T-helper 1 cell treated with Interleukin-12 subunit alpha and Interleukin-12 subunit beta and Interleukin-4 antibody, amounts not matched to agents 30 μg/mL and 1 μg/mL, for 36 hours (primary cell): Measurements from ENCODE around the gene CISH.

Experiments
- H3K27ac Mint-ChIP-seq: one replicate; pipeline ENCODE4 v1.8.0; 2021; ENCODE audit warnings: mild to moderate bottlenecking, mixed read lengths
- H3K27me3 Mint-ChIP-seq: one replicate; pipeline ENCODE4 v1.8.0; 2021; ENCODE audit warnings: low read depth, mixed read lengths
- H3K36me3 Mint-ChIP-seq: one replicate; pipeline ENCODE4 v1.8.0; 2021; ENCODE audit warnings: low read depth, mixed read lengths
- H3K4me1 Mint-ChIP-seq: one replicate; pipeline ENCODE4 v1.8.0; 2021; ENCODE audit warnings: low read depth, mixed read lengths
- H3K4me3 Mint-ChIP-seq: one replicate; pipeline ENCODE4 v1.8.0; 2021; ENCODE audit warnings: mild to moderate bottlenecking, moderate library complexity, mixed read lengths
- H3K9me3 Mint-ChIP-seq: one replicate; pipeline ENCODE4 v1.8.0; 2021; ENCODE audit warnings: mixed read lengths

The CISH gene

DNA sequence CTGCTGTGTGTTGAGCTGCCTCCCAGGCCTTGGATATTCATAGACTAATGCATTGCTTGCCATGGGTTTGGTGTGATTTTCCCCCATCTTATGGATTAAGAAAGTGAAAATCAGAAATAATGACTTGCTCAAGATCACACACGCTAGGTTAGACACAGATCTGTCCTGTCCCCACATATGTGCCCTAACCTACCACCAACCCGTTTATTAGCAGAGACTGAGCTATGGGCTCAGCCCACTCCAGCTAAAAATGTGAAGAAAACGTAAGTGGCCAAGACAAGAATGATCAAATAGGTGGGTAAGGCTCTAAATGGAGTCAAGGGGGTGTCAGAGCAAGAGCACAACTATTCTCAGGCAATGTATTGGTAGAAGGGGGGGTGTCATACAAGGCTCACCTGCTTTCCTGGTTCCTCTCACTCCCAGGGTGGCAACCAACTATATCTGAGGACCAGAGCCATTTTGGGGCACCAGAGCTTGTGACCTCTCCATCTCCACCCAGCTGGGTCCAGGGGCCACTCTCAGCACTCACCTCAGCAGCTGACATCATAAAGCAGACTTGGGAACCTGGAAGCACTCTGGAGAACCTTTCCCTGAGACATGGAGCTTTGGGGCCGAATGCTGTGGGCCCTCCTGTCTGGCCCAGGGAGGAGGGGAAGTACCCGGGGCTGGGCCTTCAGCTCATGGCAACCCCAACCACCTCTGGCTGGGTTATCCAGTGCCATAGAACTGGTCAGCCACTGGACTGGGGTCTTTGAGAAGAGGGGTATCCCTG, 40.9 kb downstream of the CISH start:
- no peaks in the 10 kb centered on the region for H3K27me3 Mint-ChIP-seq

DNA sequence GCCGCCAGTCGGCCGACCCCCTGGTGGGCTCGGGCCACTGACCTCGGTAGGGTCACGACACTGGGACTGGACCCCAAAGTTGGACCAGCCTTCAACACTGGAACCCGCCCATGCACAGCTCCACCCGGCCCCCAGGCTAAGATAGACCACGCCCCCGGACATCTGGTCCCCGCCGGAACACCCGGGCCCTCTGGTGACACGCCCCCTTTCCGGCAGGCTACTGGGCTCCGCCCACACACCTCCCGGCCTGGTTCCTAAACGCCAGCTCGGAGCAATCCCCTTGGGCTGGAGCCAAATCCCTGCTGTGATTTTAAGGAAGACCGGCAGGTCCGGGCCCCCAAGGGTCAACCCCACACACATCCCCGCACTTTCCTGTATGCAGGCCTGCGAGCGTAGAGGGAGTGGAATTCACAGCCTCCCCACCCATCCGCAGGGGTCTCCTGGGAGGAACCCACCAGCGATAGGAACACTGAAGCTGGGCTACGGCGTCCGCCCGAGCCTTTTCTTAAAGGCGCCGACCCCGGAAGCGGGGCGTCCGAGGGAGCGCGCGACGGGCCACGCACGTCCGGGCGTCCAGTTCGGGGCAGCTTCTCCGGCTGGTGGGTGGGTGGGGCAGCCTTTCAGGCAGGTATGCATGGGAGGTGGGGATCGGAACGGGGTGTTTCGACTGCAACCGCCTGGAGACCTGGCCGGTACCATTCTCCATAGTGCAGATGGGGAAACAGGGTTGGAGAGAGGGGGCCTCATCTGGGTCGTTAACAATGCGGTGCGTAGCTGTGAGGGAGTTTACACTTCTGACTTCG, 42.4 kb downstream of the CISH start, which contains the start of gene HEMK1:
Gene HEMK1 (plus strand): TSS at position 576 of the 803 bp plus-strand sequence. CDS start 1,583 bp downstream, outside the sequence.
- H3K4me3 Mint-ChIP-seq: peak within 1 kb of the TSS; percentile 97
- peaks cover 29% of the 10 kb centered on the region for H3K36me3 Mint-ChIP-seq
- peaks cover 63% of the 10 kb centered on the region for H3K4me1 Mint-ChIP-seq
- H3K27me3 Mint-ChIP-seq: no peaks in the 10 kb centered on the region
- H3K27ac Mint-ChIP-seq: peak within 1 kb of the TSS; percentile 94
- no peaks in the 10 kb centered on the region for H3K9me3 Mint-ChIP-seq

More for the DNA sequence above, 40.9 kb downstream of the CISH start:
- peaks cover 69% of the 10 kb centered on the region for H3K4me1 Mint-ChIP-seq
- peak overlapping the region; percentile 97 for H3K4me3 Mint-ChIP-seq
- H3K27ac Mint-ChIP-seq: peak overlapping the region; percentile 94
- no peaks in the 10 kb centered on the region for H3K9me3 Mint-ChIP-seq
- peaks cover 25% of the 10 kb centered on the region for H3K36me3 Mint-ChIP-seq

- H3K27me3 Mint-ChIP-seq: no peaks in the 10 kb centered on the region
- peak within 1 kb of the TSS; percentile 97 for H3K4me3 Mint-ChIP-seq
- no peaks in the 10 kb centered on the region for H3K9me3 Mint-ChIP-seq
- H3K27ac Mint-ChIP-seq: peak within 1 kb of the TSS; percentile 94
- peaks cover 33% of the 10 kb centered on the region for H3K36me3 Mint-ChIP-seq
- peaks cover 56% of the 10 kb centered on the region for H3K4me1 Mint-ChIP-seq
Measured at GRCh38 chr3:50567386-50568167, 44.0 kb downstream of the CISH start, which contains the start of gene C3orf18. Gene C3orf18, minus strand, starts transcription at chr3:50567747. Its CDS starts 2,048 bp downstream, at chr3:50565699.

DNA sequence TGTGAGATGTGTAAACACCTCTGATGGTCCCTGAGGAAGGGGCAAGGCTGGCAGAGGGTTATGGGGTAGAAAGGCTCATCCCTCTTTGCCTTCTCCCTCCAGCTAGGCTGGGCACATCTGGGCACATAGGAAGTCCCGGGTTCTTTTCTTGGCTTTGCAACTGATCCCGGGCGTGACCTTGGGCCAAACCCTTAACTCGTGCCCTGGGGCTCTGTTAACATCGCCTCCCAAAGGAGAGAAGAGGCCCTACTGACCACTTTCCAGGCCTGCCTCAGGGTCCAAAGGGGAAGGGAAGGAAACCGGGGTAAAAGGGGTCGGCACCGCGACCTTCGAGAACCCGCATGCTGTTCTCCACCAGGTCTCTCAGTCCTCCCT, 44.6 kb downstream of the CISH start:
- H3K36me3 Mint-ChIP-seq: peaks cover 32% of the 10 kb centered on the region
- no peaks in the 10 kb centered on the region for H3K27me3 Mint-ChIP-seq
- peak overlapping the region; percentile 71 for H3K4me3 Mint-ChIP-seq
- peaks cover 50% of the 10 kb centered on the region for H3K4me1 Mint-ChIP-seq
- H3K27ac Mint-ChIP-seq: peak overlapping the region; percentile 13
- no peaks in the 10 kb centered on the region for H3K9me3 Mint-ChIP-seq

GRCh38 chr3:50564321-50564720, 47.3 kb downstream of the CISH start:
- no peaks in the 10 kb centered on the region for H3K27me3 Mint-ChIP-seq
- peaks cover 13% of the 10 kb centered on the region for H3K36me3 Mint-ChIP-seq
- no peak overlapping the region for H3K4me3 Mint-ChIP-seq
- H3K4me1 Mint-ChIP-seq: peaks cover 31% of the 10 kb centered on the region
- no peak overlapping the region for H3K27ac Mint-ChIP-seq
- no peaks in the 10 kb centered on the region for H3K9me3 Mint-ChIP-seq

DNA sequence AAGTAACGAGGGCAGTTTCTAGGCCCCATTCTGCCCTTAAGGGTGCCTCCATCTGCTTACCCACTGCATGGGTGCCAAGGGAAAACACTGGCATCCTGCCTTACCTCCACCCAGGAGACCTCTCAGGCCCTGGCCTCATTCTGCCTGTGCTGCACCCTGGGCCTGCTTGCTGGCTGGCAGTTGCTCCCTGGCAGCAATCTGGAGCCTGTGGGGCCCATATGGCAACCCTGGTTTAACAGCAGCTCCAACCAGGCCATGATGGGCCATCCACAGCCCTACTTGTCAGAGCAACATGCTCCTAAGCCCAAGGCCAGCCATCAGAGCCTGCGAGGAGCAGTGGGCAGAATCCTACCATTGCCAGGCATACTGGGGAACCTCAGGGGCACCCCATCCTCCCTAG, 47.7 kb downstream of the CISH start:
- no peak overlapping the region for H3K4me3 Mint-ChIP-seq

DNA sequence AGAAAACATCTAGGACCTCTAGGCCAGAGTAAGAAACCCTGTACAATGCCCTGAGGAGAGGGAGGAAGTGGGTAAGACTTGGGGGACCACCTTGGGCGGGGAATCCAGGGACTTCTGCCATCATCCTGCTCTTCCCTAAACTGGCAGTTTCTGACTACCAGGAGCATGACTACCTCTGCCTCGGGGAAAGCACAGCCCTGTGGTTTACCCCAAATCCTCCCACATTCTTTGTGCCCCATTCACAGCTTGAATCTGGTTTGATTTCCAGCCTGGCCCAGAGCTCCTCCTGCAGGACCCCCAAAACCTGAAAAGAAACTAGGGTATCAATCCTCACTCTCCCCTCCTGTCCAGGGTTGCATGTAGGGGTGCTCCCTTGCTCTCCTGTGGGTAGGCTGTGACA, 48.7 kb downstream of the CISH start:
- H3K27ac Mint-ChIP-seq: no peak overlapping the region
- peaks cover 16% of the 10 kb centered on the region for H3K36me3 Mint-ChIP-seq
- H3K4me3 Mint-ChIP-seq: no peak overlapping the region
- H3K4me1 Mint-ChIP-seq: peaks cover 27% of the 10 kb centered on the region
- no peaks in the 10 kb centered on the region for H3K9me3 Mint-ChIP-seq
- H3K27me3 Mint-ChIP-seq: no peaks in the 10 kb centered on the region

More for the DNA sequence above, 47.7 kb downstream of the CISH start:
- Mint-ChIP-seq H3K27ac (no peak overlapping the region), H3K36me3 (peaks cover 13% of the 10 kb centered on the region), H3K9me3 (no peaks in the 10 kb centered on the region), H3K4me1 (peaks cover 31% of the 10 kb centered on the region), H3K27me3 (no peaks in the 10 kb centered on the region)

DNA sequence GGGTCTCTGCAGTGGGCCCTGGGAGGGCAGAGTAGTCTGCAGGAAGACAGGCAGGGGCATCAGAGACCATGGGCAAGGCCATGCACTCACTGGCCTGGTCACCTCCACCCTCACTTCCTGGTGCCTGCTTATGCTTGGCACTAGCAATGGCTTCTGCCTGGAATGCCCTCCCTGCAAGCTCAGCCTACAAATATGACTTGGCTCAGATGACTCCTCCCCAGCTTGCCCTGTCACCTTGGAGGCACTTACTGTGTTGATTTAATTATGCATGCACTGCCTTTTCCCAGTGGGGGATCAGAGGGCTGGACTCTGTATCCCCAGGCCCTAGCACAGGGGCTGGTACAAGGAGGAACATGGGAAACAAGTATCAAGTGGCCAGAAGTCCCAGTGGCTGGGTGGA, 51.9 kb downstream of the CISH start:
- Mint-ChIP-seq H3K27me3 (no peaks in the 10 kb centered on the region), H3K36me3 (peaks cover 12% of the 10 kb centered on the region), H3K4me1 (peaks cover 17% of the 10 kb centered on the region)

DNA sequence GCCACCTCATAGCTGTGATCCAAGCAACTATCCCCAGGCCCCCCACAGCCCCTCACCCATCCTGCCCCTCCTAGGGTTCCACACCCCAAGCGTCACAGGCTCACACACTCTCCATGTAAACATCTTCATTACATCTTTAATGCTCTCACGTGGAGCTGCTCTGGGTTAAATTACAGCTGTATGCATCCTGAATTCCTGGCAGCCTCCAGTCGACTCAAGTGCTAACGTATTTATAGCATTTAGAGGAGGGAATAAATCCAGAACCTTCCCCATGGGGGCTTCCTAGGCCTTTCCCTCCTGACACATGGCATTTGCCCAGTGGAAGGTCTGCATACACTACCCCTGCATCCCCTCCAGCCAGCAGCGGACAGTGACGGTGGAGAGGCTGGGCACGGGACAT, 53.7 kb downstream of the CISH start:
- Mint-ChIP-seq H3K36me3 (peaks cover 3% of the 10 kb centered on the region), H3K4me3 (no peak overlapping the region), H3K27ac (no peak overlapping the region), H3K4me1 (peaks cover 7% of the 10 kb centered on the region), H3K9me3 (no peaks in the 10 kb centered on the region), H3K27me3 (no peaks in the 10 kb centered on the region)

More for the DNA sequence above, 51.9 kb downstream of the CISH start:
- H3K9me3 Mint-ChIP-seq: no peaks in the 10 kb centered on the region
- H3K4me3 Mint-ChIP-seq: no peak overlapping the region
- no peak overlapping the region for H3K27ac Mint-ChIP-seq

DNA sequence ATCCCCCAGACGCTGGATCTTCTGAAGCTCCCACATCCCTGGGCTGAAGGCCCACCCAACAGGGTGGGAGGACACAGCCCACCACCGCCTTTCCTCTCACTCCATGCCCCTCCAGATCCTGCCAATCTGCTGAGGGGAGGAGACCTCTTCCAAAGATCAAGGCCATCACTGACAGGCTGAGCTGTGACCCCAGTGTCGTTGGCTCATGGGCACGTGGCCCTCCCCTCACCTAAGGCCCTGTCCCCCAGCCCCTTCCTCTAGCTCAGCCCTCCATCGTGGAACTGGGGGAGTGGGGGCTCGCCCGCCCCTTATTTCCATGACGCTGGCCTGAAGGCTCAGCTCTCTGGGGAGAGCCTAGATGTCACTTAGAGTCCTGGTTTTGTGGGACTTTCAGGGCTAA, 54.5 kb downstream of the CISH start:
- Mint-ChIP-seq H3K27me3 (no peaks in the 10 kb centered on the region), H3K36me3 (peaks cover 3% of the 10 kb centered on the region), H3K4me3 (no peak overlapping the region), H3K9me3 (no peaks in the 10 kb centered on the region), H3K4me1 (peaks cover 9% of the 10 kb centered on the region), H3K27ac (no peak overlapping the region)
